Measurements from ENCODE around the gene ZBTB7A.

DNA sequence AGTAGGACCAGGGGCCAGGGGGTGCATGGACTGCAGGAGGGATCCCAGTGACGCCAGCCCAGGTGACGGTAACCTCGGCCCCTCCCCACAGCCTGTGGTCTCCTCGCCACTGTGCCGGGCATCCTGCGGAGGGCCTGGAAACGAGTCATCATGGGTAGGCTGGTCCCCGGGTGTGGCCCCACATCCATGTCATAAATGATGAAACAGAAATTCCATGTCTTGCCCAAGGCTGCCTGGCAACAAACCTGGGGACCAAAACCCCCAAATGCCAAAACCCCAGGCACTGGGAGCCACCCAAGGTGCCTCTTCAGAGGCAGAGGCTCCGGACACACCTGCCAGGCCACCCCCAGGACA, 36.4 kb upstream of the ZBTB7A start:
- TF ChIP-seq BACH1 (IDR thresholded peaks at IDR 0.05; ENCODE audit: borderline replicate concordance) (no peak), GABPA (IDR thresholded peaks at IDR 0.05; ENCODE audit: low read depth) (no peak), CTCF (IDR thresholded peaks at IDR 0.05 in 2 of 3, conservative IDR thresholded peaks at IDR 0.05 in 1 of 3; ENCODE audit: control insufficient read depth in 2 of 3, extremely low read depth in 1 of 3, insufficient read depth in 1 of 3, low read depth in 3 of 3, low read length in 3 of 3) (no peak), SMC3 (IDR thresholded peaks at IDR 0.05; ENCODE audit: borderline replicate concordance, low read length) (no peak), ESRRA (IDR thresholded peaks at IDR 0.05; ENCODE audit: low read length) (no peak), EP300 (IDR thresholded peaks at IDR 0.05; ENCODE audit: borderline replicate concordance in 1 of 2, control insufficient read depth in 1 of 2, low read depth in 2 of 2, low read length in 2 of 2) (no peak), EZH2 (IDR thresholded peaks at IDR 0.05; ENCODE audit: borderline replicate concordance, control insufficient read depth, low read depth, low read length) (no peak), ETV6 (conservative IDR thresholded peaks at IDR 0.05 in 1 of 2, IDR thresholded peaks at IDR 0.05 in 1 of 2; ENCODE audit: borderline replicate concordance in 1 of 2, low read depth in 1 of 2) (no peak), MEF2A (IDR thresholded peaks at IDR 0.05; ENCODE audit: insufficient read depth, low read depth, low read length) (no peak), FOXM1 (IDR thresholded peaks at IDR 0.05; ENCODE audit: low read depth, low read length) (no peak)
- TF ChIP-seq, protein P1, sequence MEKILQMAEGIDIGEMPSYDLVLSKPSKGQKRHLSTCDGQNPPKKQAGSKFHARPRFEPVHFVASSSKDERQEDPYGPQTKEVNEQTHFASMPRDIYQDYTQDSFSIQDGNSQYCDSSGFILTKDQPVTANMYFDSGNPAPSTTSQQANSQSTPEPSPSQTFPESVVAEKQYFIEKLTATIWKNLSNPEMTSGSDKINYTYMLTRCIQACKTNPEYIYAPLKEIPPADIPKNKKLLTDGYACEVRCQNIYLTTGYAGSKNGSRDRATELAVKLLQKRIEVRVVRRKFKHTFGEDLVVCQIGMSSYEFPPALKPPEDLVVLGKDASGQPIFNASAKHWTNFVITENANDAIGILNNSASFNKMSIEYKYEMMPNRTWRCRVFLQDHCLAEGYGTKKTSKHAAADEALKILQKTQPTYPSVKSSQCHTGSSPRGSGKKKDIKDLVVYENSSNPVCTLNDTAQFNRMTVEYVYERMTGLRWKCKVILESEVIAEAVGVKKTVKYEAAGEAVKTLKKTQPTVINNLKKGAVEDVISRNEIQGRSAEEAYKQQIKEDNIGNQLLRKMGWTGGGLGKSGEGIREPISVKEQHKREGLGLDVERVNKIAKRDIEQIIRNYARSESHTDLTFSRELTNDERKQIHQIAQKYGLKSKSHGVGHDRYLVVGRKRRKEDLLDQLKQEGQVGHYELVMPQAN (conservative IDR thresholded peaks at IDR 0.05), result no peak

Data from GM12878 (cell line).